Measurements from ENCODE around the gene SMURF2. TPM values are rescaled to one million over a fixed set of nuclear protein-coding genes. Genes with fewer than 3 reads are reported as not detected.
A peak's percentile ranks its signal among the peaks of the same experiment; 100 is the strongest.

Gene SMURF2
- total RNA-seq, 4 donors from 2014 or later = 18.4 to 92.0 (median 37.3) TPM

DNA sequence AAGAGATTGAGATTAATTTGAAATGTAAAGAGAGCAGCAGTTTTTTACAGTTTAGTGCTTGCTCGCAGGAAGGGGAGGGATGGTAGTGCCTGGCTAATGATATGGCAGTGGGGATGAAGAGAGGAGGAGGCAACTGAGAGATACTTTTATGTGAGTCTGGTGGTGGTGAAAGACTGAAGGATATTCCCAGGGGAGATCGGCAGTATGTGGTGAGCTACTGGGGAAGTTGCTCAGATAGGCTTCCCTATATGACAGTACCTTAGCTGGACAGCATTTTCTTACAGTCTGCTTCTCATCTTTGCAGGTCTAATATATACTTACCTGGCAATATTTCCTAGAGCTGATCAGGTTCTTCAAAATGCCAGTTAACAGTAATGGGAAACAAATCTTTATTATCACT is 146.7 kb downstream of the SMURF2 start:
- Histone ChIP-seq H3K4me3 (no peak overlapping the region), H3K36me3 (no peaks in the 10 kb centered on the region), H3K27me3 (no peaks in the 10 kb centered on the region), H3K27ac (no peak overlapping the region), H3K9me3 (no peaks in the 10 kb centered on the region), H3K4me1 (no peaks in the 10 kb centered on the region)
- intact Hi-C loops (cut with DNase I; ENCODE audit: low total_unique reads) = no loop called here
- no peak for DNase-seq
- TF ChIP-seq, protein P1, sequence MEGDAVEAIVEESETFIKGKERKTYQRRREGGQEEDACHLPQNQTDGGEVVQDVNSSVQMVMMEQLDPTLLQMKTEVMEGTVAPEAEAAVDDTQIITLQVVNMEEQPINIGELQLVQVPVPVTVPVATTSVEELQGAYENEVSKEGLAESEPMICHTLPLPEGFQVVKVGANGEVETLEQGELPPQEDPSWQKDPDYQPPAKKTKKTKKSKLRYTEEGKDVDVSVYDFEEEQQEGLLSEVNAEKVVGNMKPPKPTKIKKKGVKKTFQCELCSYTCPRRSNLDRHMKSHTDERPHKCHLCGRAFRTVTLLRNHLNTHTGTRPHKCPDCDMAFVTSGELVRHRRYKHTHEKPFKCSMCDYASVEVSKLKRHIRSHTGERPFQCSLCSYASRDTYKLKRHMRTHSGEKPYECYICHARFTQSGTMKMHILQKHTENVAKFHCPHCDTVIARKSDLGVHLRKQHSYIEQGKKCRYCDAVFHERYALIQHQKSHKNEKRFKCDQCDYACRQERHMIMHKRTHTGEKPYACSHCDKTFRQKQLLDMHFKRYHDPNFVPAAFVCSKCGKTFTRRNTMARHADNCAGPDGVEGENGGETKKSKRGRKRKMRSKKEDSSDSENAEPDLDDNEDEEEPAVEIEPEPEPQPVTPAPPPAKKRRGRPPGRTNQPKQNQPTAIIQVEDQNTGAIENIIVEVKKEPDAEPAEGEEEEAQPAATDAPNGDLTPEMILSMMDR (IDR thresholded peaks at IDR 0.05) = no peak
- no peak for TF ChIP-seq POLR2A (IDR thresholded peaks at IDR 0.05)

DNA sequence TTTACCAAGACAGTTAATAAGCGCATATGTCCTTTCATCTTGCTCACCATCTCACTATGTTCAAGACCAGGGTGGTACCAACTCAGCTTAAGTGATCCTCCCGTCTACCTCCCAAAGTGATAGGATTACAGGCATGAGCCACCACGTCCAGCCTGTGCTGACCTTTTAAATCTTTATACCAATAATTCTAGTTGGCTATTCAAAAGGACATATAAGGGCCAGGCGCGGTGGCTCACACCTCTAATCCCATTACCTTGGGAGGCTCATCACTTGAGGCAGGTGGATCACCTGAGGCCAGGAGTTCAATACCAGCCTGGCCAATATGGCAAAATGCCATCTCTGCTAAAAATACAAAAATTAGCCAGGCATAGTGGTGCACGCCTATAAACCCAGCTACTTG is 152.9 kb downstream of the SMURF2 start:
- H3K4me1 ChIP-seq = peaks cover 0 to 6% of the 10 kb centered on the region in 2 donors
- no peak overlapping the region for H3K4me3 ChIP-seq
- no peak for DNase-seq
- H3K27me3 ChIP-seq = no peaks in the 10 kb centered on the region
- intact Hi-C loops (cut with DNase I; ENCODE audit: low total_unique reads) = no loop called here
- no peaks in the 10 kb centered on the region for H3K36me3 ChIP-seq
- TF ChIP-seq, protein P1 (IDR thresholded peaks at IDR 0.05) = no peak
- no peak for TF ChIP-seq POLR2A (IDR thresholded peaks at IDR 0.05)
- no peak overlapping the region for H3K27ac ChIP-seq
- H3K9me3 ChIP-seq = no peaks in the 10 kb centered on the region

DNA sequence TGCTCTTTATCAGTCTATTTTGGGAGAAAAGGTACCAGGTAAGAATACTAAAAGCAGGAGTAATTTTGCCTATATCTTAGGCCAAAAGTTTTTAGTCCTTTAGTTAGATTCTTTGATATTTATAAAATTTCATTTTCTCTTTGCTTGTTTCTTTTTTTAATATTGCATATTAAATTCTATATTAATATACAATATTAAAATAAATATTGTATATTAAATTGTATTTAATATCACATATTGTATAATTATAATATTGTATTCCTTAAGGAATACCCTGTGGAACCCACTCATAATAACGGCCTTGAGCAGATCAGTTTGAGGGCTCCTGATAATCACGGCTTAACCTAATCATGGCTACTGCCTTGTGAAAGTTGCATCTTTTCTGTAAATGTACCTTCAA is 153.4 kb downstream of the SMURF2 start:
- H3K9me3 ChIP-seq = no peaks in the 10 kb centered on the region
- intact Hi-C loops (cut with DNase I; ENCODE audit: low total_unique reads) = no loop called here
- no peak overlapping the region for H3K27ac ChIP-seq
- no peak for DNase-seq
- peaks cover 0 to 11% of the 10 kb centered on the region in 2 donors for H3K4me1 ChIP-seq
- no peaks in the 10 kb centered on the region for H3K27me3 ChIP-seq
- TF ChIP-seq, protein P1 (IDR thresholded peaks at IDR 0.05) = no peak
- TF ChIP-seq POLR2A (IDR thresholded peaks at IDR 0.05) = no peak
- H3K4me3 ChIP-seq = peak overlapping the region in 1 of 2 donors; percentile 96
- H3K36me3 ChIP-seq = no peaks in the 10 kb centered on the region

DNA sequence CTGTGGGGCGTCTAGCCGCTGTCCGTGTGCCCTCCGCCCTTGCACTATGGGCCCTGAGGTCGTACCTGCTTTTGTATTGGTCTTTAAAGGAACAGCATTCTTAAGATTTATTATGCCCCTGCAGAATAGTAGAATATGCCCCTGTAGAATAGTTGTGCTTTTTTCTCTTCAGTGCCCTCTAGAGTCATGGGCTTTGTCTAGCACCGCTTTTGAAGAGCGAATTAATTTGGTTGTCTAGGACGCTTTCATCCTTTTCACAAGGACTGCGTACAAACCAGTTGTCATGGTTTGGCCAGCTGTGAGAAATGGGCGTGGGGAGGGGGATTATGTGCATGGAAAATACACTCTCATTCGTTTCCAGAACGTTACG is 154.7 kb downstream of the SMURF2 start:
- DNase-seq = peak in 1 of 2 donors; percentile 33
- intact Hi-C loops (cut with DNase I; ENCODE audit: low total_unique reads) = no loop called here
- Histone ChIP-seq H3K36me3 (no peaks in the 10 kb centered on the region), H3K4me3 (peak overlapping the region; percentile 96 to 99), H3K27ac (peak overlapping the region; percentile 100), H3K9me3 (no peaks in the 10 kb centered on the region), H3K4me1 (peaks cover 0 to 15% of the 10 kb centered on the region in 2 donors), H3K27me3 (no peaks in the 10 kb centered on the region)
- TF ChIP-seq, protein P1 (IDR thresholded peaks at IDR 0.05) = peak in 3 of 4 experiments; percentile 24 to 42 (median 38)
- no peak for TF ChIP-seq POLR2A (IDR thresholded peaks at IDR 0.05)

DNA sequence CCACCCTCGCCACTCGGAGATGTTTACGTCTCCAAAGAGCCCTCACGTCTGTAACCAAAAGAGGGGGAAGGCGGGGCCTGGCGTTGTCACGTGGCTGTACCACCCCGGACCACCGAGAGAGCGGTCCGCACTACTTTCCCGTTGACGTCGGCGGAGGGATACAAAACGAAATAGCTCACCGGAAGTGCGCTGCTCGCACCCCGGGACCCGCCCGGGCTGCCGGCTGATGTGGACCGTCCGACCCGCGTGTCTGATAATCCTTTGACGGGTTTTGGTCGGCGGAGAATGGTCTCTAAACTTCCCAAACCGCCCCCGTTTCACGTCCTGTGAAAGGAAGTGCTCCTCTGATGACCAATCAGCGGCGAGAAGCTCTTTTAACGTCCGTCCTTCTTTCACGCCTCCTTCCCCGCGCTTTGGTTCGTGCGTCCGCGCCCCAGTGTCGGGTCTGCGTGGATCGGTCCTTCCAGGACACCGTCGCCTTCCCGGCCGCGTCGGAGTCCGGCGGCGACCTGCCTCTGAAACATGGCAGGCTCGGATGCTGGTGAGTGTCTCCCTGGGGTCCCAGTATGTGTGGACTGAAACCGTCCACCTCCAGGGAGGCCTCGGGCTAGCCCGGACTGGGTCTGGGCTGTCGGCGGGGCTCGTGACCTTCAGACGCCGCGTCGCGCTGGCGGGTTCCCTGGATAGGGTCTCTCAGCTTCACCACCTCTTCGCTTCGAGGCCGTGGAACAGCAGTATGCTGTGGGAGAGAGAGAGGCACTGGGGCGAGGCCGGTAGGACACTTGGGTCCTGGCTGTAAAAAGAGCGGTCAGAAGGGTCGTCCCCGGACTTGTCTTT is 155.3 kb downstream of the SMURF2 start, which contains the start of gene CEP95:
Gene CEP95 (plus strand): TSS at position 402 of the 837 bp plus-strand sequence. CDS start 121 bp downstream, at position 523.
- intact Hi-C loops (cut with DNase I; ENCODE audit: low total_unique reads) = no loop called here
- peak; percentile 95 to 99 for DNase-seq
- Histone ChIP-seq H3K9me3 (no peaks in the 10 kb centered on the region), H3K36me3 (no peaks in the 10 kb centered on the region), H3K27me3 (no peaks in the 10 kb centered on the region), H3K4me1 (peaks cover 0 to 15% of the 10 kb centered on the region in 2 donors), H3K27ac (peak within 1 kb of the TSS; percentile 100), H3K4me3 (peak within 1 kb of the TSS; percentile 96 to 99)
- TF ChIP-seq, protein P1 (IDR thresholded peaks at IDR 0.05) = peak in 1 of 4 experiments; percentile 6
- peak; percentile 74 to 79 for TF ChIP-seq POLR2A (IDR thresholded peaks at IDR 0.05)

Measured in uterus (tissue), 4 donors.